ENCODE data around the gene FOXL3.
"Not testable (repeated sequence)": the region's sequence is repeated elsewhere in the genome, so short reads cannot be mapped to it uniquely, and the experiment has no call there.

FOXL3 gene

DNA sequence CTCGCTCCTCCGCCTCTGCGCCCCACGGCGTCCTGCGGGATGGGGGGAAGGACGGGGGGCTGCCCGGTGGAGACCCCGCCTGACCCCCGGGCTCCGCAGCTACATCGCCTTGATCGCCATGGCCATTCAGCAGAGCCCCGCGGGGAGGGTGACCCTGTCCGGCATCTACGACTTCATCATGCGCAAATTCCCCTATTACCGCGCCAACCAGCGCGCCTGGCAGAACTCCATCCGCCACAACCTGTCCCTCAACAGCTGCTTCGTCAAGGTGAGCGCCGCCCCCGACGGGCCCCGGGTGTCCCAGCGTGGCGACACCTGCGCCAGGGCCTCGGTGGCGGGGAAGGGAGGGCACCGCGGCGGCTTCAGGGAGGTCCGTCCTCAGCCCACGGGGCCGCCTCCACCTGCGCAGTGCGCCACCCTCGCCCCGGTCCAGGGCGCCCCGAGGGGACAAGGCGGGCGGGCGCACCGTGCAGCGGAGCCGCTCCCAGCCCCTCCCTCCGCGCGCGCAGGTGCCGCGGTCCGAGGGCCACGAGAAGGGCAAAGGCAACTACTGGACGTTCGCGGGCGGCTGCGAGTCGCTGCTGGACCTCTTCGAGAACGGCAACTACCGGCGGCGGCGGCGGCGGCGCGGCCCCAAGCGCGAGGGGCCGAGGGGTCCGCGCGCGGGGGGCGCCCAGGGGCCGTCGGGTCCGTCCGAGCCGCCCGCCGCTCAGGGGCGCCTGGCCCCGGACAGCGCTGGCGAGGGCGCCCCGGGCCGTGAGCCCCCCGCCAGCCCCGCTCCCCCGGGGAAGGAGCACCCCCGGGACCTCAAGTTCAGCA lies 793 bp downstream of the FOXL3 start:
- no peak for DNase-seq (ENCODE audit: low read depth)

DNA sequence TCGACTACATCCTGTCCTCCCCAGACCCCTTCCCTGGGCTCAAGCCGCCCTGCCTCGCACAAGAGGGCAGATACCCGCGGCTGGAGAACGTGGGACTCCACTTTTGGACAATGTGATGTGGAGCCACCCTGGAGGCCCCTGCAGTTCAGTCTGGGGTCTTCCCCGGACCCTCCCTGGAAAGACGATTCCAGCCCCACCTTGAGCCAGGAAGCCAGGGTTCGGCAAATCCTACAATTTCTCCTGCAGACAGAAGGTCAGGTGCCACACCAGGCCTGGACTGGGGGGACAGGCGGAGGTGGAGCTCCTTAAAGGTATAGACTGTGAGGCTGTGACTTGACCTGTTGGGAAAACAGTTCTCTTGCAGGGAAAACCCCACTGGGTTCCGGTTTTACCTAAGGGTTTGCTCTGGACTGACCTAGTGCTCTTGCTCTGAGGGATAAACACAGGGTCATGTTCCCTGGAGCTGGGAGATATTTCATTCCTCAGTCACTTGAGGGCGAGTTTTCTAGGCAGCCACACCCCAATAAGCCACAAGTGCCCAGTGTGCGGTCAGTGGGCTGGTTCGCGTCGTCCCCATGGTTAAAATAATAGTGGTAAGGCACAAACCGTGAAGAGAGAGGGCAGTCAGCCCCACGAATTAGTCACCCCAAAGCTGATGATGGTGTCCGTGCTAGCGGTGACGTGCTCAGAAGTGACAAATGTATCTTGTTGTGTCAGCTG lies 1.6 kb downstream of the FOXL3 start:
- no peak for DNase-seq (ENCODE audit: low read depth)

DNA sequence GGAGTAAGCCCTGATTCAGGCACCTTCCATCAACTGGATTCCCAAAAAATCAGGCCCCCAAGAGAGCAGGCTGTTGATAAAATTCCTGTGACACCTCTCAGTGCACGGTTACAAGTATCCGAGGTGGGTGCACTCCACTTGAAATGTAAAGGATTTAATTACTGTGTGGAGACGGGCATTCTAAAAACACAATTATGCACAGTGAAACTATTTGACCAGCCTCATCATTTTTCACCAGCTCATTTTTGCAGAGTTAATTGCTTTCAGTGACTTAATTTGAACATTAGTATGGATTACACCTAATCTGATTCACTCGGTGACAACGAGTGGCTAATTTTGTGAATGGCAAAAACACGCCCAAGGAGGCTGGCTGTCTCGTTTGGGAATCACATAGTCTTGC lies 2.3 kb downstream of the FOXL3 start:
- DNase-seq (ENCODE audit: low read depth) = no peak

DNA sequence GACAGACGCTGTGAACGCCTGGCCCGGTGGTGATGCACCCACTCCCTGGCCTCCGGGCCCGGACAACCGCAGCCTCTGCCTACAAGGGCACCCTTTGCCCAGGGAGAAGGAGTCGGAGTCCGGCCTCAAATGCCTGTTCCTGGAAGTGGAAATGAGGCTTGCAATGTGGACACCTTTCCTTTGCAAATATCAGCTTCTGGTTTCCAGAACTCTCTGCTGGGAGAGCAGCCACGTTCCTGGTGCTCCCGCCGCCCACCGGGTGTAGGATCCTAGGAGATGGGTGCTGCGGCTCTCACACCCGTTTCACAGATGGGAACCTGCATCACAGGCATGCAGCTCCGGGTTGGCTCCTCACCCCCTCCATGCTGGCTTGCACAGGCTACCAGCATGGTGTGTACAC lies 2.9 kb downstream of the FOXL3 start:
- no peak for DNase-seq (ENCODE audit: low read depth)

DNA sequence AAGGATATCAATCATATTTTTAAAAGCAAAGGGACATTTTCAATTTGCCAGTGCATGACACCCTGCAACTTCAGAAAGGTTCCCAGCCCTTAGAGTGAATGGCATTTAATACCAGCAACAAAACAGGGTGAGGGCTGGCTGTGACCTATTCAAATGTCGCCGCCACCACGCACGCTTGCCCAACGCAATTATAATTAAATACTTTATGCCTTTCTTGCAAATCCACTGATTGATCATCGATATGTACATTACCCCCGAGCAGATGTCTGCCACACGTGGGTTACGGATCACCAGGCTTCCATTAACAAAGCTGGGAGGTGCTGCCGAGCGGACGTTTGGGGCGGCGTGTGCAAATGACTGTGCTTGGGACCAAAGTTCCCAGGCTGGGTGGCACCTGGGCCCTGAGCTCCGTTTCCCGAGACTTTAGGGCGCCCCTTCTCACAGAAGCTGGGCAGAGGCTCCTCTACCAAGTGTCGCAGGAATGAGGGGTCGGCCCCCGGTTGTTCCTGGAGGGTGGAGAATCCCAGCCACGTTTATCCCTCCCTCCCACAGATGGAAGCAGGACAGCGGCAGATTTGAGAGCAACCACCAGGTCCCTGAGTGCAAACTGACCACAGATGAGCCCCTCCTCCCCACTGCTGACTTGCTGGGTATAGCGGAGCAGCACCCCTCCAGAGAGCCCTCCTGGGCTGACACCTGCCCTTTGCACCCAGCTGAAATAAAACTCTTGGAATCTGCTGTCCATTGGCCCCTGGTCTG lies 3.9 kb downstream of the FOXL3 start:
- DNase-seq (ENCODE audit: low read depth) = no peak

DNA sequence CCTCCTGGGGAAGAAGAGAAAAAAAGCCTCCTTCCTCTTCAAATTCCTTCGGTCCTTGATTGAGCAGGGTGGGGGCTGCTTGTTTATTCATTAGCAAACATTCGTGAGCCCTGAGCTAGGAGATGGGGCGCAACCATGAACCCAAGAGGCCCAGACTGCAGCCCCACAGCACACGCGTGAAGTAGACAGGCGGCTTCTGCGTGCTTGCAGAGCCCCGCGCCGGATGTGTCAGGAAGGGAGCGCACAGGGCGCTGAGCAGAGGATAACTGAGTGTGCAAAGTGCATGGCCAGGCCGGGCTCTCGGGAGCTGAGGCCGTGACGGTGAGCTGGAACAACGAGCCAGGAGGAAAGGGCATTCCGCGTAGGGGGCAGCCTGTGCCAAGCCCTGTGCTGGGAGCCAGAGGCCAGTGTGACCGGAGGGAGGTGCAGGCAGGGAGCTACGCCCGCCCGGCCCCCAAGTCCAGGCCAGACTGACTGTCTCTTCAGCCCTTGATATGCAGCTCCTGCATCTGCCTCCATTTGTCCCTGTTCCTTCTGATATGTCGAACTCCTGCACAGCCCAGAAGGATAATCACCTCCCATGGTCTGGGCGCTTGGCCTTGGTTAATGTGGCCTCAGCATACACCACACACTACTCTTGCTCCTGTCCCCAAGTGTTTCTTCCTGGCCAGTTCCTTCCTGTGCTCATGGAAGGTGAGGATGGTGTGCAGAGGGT lies 4.6 kb downstream of the FOXL3 start:
- DNase-seq (ENCODE audit: low read depth) = no peak

DNA sequence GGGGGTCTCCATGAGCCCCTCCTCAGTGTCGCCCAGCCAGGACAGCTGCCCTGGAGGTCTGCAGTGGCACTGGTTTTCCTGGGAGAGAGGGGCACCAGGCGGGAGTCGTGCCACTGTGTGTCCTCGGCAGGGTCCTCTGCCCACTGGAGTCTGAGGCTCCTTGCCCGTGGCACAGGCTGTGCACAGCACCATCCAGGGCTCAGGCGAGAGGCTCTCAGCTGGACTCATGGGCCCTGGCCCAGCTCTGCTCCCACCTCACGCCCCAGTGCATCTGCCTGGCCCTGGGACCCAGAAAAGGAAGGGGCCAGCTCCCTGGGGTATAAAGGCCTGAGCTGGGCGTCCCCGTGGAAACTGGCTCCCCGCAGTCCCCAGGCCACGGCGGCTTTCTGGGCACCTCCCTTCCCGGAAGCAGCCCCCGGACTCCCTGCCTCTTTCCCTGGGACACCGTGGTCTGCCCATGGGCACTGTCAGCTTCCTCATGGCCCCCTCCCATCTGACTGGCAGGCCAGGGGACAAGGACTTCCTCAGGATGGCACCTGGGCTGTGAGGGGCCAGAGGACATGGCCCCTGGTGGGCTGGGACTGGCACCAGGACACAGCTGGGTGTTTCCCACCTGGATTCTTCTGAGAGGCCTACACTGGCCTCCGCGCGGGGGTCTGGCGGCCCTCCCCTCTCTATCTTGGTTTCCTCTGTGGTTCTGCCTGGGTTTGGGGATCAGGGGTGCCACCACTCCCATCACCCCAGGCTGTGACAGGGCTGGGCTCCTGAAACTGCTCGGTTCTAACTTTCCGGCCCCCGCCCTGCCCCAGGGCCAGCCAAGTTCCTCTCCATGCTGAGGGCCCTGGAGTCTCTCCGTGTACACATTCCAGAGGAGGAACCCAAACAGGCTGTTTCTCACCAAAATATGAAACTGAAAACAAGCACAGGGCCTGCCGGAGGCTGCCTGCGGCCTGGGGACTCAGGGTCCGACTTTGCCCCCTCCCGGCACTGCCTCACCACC lies 5.5 kb downstream of the FOXL3 start:
- no peak for DNase-seq (ENCODE audit: low read depth)

DNA sequence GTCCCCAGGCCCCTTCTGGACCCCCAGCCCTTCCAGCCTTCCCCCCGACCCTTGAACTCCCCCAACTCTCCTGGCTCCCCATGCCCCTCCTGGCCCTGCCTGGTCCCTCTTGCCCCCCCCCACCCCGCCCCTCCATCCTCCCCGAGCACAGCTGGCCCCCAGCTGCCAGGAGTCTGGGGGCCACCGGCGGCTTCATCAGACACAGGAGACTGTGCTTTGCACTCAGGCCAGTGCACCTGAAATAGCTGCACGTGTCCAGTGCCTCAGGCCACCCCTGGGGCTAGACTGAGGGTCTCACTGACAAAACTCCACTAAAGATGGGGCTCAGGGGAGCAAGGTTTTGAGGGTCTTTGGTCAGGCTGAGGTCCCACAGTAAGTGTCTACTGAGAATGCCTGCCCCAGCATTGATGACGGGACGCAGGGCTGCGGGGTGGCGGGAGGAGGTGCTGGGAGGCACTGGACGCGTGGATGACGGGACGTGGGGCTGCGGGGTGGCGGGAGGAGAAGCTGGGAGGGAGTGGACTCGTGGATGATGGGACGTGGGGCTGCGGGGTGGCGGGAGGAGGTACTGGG lies 6.5 kb downstream of the FOXL3 start:
- no peak for DNase-seq (ENCODE audit: low read depth)

DNA sequence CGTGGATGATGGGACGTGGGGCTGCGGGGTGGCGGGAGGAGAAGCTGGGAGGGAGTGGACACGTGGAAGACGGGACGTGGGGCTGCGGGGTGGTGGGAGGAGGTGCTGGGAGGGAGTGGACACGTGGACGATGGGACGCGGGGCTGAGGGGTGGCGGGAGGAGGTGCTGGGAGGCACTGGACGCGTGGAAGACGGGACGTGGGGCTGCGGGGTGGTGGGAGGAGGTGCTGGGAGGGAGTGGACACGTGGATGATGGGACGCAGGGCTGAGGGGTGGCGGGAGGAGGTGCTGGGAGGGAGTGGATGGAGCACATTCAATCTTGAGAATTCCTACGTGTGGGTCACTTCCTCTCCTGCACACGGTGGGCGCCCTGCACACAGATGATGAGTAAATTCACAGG lies 7.2 kb downstream of the FOXL3 start:
- DNase-seq (ENCODE audit: low read depth) = not testable (repeated sequence)

DNA sequence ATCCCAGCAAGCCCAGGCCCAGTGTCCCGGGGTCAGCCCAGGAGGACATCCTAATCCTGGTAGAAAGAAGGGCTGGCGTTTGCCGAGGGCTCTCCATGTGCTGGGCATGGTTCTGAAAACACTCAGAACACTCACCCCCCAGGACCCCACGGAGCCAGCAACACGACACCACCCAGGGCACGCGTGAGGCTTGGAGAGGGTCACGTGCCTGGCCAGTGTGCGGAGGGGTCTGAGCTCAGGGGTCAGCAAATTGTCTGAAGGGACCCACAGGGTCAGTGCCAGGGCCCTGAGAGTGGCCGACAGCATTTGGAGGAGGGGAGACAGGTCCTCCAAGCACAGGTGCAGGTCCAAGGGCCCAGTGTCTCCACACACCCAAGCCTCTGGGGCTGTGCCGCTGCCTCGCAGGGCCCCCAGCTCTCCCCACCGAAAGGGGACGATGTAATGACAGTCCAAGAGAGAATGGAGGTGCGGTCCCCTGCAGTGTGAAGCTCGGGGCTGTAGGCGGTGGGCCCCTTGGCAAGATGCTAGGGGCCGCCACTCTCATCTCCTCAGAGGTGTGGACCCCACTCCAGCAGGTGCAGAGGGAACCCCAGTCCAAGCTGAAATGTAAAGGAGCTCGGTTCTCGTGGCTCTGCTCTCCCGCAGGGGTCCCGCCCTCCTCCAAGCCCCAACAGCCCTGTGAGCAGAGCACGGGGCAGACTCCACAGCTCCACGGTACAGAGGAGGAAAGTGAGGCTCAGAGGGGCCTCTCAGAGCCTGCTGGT lies 7.8 kb downstream of the FOXL3 start:
- no peak for DNase-seq (ENCODE audit: low read depth)

DNA sequence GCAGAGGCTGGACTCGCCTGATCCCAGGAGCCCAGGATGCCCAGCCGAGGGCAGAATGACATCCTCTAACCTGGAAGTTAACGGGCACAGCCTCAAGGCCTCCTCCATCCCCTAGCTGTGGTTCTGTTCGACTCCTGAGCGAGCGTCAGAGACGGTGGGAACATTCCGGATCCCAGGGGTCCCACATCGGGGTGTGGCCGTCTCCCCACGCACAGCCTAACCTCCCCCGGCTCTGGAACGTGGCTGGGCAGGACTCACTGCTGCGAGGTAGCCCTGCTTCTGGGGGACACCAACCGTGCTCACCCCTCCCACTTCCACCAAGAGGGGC lies 8.4 kb downstream of the FOXL3 start:
- DNase-seq (ENCODE audit: low read depth) = no peak

DNA sequence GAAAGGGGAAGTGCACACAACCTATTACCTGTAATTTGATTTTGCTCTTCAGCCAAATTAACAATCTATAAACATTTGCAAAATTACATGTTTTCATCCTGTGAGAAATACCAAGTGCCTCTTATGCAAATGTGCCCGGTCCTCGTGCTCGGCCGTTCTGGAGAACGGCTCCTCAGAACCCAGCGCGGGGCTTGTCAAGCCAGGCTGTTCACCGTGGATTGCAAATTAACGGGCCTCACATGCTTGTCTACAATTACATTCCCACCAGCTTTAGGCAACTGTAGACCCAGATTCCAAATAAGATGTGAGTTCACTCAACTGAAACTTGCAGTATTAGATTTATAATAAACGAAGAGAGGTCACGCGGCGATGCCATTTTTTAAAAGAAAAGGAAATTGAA lies 8.8 kb downstream of the FOXL3 start:
- DNase-seq (ENCODE audit: low read depth) = no peak

DNA sequence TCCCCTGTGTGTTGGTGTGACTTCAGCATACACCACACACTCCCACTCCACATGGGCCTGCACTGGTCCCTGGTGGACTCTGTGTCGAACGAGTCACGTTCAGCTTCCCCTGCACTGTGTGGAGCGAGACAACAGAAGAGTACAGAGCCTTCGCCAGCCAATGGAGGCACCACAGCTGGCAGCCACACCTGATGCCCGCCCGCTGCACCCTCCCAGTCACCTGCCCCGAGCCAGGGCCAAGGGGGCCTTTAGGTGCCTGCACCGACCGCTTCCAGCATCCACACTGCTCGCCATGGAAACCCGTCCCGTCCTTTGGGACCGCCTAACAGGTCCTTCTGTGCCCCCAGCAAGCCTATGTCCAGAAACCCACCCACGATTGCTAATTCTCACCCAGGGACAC lies 9.2 kb downstream of the FOXL3 start:
- DNase-seq (ENCODE audit: low read depth) = no peak

DNA sequence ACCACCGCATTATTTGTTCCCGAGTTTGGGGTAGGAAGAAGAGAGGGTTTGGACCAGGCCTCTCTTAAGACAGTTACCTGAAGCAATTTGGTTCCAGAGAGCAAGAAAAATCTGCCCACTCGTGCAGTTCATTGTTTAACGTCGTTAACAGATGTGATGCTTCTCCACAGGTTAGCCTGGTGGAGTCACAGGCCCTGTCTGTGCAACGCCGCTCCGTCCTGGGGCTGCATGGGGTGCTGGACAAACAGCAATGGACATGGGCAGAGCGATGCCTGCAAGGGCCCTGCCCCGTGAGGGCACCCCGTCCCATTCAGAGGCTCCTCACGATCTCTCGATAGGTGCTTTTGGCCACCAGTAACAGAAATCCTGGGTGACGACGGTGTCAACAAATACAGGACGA lies 9.7 kb downstream of the FOXL3 start:
- DNase-seq (ENCODE audit: low read depth) = no peak

DNA sequence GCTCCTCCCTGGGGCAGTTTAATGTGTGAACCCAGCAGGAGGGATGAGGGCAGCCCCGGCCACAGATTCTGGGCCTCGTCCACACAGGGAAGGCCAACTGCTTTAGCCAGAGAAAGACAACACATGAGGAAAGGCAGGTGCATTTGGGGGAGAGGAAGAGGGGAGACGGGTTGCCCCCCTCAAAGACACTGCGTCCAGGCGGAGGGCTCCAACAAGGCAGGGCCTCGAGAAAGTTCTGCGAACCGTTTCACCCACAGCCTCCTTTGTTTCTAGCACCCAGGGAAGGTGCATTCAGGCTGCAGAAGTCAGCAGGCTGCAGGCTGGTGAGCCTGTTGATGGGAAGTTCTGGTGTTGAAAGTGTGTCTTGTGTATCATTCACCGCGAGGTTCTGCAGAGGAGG lies 10.1 kb downstream of the FOXL3 start:
- no peak for DNase-seq (ENCODE audit: low read depth)

DNA sequence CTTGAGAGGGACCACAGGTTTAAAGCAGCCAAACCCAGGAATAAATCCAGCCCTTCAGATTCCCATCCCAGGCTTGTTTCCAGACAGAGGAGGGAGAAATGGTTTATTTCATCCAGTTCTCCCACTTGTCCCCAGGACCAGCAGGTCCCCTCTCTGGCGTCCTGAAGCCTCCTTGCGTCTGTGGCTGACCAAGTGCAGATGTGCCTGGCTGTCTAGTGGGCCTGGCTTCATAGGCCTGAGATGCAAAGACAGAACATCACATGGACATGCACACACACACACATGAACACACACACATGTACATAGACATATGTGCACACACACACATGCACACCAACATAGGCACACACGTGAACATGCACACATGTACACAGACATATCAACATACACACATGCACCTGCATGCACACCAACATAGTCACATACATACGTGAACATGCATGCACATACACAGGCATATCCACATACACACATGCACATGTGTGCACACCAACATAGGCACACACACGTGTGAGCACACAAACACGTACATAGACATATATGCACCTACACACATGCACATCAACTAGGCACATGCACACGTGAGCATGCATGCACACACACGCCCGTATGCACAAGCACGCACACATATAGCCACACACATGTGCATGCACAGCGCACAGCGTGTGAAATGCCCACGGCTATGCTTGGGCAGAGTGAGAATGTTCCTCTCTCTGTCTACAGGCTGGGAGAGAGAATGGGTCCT lies 10.7 kb downstream of the FOXL3 start:
- no peak for DNase-seq (ENCODE audit: low read depth)

DNA sequence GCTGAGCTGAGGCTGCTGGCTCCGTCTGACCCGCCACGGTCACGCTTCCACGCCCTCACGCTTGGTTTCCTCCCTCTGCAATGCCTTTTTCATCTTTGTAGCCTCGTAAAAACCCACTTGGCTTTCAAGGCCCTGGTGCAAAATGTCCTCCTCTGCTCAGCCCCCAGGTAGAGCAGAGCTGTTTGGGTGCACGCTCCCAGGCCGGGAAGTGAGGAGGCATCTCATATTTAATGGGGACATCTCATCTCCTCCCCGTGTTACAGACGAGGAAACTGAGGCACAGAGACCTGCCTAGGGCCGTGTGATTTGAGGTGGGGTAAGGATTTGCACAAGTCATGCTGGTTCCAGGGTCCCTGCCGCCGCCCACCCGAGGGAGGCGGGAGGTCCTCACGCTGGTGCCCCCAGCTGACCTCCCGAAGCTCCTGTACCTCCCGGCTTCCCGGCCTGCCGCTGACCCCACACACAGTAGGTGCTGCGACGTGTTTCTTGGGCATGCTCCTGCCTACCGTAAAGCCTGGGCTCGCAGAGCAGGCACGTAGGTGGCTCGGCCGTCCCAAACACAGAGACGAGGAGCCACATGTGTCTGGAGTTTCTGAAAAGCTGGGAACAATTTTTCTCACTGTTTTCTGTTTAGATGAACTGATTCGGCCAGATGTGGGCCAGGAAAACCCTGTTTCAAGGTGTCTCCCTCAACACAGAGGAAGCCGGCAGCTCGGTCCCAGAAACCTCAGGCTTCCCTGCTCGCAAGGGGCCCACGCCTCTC lies 11.5 kb downstream of the FOXL3 start:
- DNase-seq (ENCODE audit: low read depth) = no peak

All from activated T-cell treated with anti-CD3 and anti-CD28 coated beads for 1 hour (primary cell).